Inflammatory macrophage treated with lipopolysaccharide for 1 hour (primary cell): ENCODE measurements around the gene RPS28.
"Not testable (repeated sequence)": the region's sequence is repeated elsewhere in the genome, so short reads cannot be mapped to it uniquely, and the experiment has no call there.

Source experiments
- DNase-seq, 2 donors: peaks; one replicate each; pipeline ENCODE4 v3.0.0-alpha.2; 2020 to 2022

The RPS28 gene

GRCh38 chr19:8321986-8322637 lies 816 bp downstream of the RPS28 start:
- no peak for DNase-seq

GRCh38 chr19:8322638-8322997 lies 1.3 kb downstream of the RPS28 start:
- DNase-seq, result no peak

DNA sequence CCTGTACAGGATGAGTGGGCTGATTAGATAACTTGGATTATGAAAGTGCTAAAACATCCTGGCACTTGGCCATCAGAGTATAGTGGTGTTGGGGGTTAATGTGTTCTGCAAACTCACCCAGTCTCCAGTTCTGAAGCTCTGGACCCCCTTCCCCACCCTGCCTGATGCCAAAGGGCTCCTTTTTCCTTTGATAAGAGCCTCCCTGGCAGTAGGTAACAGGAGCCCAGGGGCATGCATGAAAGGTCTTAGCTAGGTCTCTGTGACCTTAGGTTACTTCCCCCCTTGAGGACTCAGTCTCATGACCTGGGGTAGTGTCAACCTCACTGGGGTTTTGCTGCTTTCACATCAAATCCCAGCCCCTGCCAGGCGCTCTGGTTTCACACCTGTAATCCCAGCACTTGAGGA lies 2.5 kb downstream of the RPS28 start:
- DNase-seq, result no peak

- DNase-seq, result peak in 1 of 2 donors; percentile 46
Measured at GRCh38 chr19:8324186-8325050, 3.1 kb downstream of the RPS28 start.

DNA sequence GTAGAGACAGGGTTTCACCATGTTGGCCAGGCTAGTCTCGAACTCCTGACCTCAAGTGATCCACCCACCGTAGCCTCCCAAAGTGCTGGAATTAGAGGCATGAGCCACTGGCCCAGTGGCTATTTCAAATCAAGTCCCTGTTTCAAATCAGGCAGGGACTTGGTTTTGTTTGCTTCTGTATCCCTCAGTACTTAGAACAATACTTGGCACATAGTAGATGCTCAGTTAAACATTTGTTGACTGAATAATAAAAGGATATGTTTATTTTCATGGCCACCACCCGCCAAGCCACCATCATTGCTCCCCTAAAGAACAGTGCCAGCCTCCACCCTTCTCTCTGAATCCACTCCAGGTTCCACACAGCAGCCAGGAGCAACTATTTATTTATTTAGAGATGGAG lies 4.2 kb downstream of the RPS28 start:
- no peak for DNase-seq

- DNase-seq, result peak; percentile 41 to 76
Measured at GRCh38 chr19:8329996-8330395, 8.7 kb downstream of the RPS28 start.

- DNase-seq, result no peak
Measured at GRCh38 chr19:8331263-8331845, 10.1 kb downstream of the RPS28 start.

DNA sequence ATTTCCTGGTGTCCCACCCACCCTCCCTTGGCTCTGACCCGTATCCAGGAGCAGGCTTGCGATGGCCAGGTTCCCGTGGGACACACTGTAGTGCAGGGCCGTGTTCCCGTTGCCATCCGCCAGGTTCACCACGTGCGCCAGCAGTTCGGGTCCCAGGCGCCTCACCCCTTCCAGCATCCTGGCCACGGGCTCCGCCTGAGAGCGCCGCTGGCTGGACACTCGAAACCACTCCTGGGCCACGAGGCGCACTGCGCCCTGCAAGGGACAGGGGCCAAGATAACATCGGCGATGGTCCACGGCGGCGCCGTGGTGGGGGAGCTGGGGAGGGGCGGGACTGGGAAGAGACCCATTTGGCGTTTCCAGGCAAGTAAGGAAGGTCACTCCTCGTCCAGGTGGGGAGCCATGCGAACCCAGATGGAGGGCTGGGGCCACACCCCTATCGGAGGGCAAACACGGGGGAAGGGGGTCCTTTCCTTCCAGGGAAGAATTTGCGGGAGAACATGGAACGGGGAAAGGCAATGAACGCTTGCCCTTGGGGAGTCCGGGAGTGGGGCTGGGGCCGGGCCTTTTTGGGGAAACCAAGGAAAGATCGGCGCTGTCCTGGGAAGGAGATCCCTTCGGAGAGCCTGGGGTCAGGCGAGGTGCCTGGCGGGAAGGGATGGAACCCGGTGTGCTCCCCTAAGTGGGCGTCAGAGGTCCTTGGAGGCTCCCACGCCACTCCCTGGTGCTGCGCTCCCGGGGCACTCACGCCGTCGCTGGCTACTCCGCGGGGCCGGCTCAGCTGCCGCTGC lies 11.9 kb downstream of the RPS28 start:
- no peak for DNase-seq

DNA sequence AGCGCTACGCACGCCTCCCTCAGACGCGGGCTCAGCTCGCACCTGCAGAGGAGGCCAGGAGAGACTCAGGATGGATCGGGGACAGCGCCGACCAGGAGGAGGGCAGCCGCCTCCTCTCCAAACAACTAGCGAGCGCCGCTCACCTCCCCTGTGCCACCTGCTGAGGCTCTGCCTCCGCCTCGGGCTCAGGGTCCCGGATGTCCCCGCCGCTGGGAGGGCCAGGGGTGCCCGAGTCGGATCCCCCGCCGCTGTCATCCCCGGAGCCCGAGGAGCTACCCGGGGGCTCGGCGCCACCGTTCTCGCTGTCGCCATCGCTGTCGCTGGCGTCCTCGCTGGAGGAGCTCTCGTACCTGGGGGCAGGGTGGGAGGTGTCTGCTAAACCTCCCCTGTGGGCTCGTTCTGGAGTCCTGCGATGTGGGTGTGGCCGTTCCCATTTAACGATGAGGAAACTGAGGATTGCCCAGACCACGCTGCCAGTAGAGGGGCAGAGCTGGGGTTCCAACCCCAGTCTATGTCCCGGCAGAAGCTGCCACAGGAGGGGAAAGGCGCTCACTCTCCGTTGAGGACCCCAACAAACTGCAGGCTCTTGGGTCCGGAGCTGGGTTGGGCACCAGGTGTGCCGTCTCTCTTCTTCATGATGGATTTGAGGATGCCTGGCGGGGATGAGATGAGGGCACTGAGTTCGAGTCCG lies 12.6 kb downstream of the RPS28 start:
- DNase-seq, result no peak

- peak; percentile 27 to 56 for DNase-seq
Measured at GRCh38 chr19:8334458-8335342, 13.4 kb downstream of the RPS28 start.

- DNase-seq, result no peak
Measured at GRCh38 chr19:8335343-8336071, 14.2 kb downstream of the RPS28 start.

DNA sequence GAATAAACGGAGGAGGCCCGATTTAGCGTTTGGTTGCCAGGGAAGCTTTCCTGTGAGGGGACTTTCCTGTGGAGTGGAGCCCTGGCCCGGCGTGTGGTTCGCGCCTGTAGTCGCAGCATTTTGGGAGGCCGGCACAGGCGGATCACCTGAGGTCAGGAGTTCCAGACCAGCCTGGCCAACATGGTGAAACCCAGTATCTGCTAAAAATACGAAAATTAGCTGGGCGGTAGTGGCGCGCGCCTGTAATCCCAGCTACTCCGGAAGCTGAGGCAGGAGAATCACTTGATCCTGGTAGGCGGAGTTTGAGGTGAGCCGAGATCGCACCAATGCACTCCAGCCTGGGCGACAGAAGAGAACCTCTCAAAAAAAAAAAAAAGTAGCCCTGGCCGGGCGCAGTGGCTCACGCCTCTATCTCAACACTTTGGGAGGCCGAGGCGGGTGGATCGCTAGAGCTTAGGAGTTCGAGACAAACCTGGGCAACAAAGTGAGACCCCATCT lies 14.8 kb downstream of the RPS28 start:
- DNase-seq, result peak in 1 of 2 donors; percentile 24

GRCh38 chr19:8336660-8337059 lies 15.4 kb downstream of the RPS28 start:
- peak in 1 of 2 donors; percentile 70 for DNase-seq

- DNase-seq, result no peak
Measured at GRCh38 chr19:8337728-8338127, 16.4 kb downstream of the RPS28 start.

DNA sequence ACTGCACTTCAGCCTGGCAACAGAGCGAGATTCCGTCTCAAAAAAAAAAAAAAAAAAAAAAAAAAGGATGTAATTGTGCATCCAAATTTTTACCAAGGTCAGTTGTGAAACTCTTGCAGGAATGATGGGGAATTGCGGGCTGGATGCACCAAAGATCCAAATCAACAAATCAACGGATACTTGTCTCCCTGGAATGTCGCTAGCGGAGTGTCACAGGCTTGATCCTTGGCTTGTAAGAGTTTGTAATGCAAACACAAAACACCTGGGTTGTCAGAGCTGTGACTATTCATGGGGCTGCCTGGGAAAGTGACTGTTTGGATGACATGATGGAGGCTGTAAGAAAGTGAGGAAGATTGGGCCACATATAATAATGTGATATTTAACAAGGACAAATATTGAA lies 17.5 kb downstream of the RPS28 start:
- no peak for DNase-seq

- DNase-seq, result no peak
Measured at GRCh38 chr19:8340341-8341096, 19.2 kb downstream of the RPS28 start.

DNA sequence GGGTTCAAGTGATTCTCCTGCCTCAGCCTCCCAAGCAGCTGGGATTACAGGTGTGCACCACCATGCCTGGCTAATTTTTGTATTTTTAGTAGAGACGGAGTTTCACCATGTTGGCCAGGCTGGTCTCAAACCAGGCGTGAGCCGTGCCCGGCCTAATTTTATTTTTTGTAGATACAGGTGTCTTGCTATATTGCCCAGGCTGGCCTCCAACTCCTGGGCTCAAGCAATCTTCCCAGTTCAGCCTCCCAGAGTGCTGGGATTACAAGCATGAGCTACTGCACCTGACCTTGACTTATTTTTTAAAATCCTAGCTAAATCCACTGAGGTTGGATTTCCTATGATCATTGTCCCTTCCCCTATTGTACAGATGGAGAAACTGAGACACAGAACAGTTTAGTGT lies 20.2 kb downstream of the RPS28 start:
- not testable (repeated sequence) for DNase-seq

- no peak for DNase-seq
Measured at GRCh38 chr19:8342316-8342683, 21.0 kb downstream of the RPS28 start.

DNA sequence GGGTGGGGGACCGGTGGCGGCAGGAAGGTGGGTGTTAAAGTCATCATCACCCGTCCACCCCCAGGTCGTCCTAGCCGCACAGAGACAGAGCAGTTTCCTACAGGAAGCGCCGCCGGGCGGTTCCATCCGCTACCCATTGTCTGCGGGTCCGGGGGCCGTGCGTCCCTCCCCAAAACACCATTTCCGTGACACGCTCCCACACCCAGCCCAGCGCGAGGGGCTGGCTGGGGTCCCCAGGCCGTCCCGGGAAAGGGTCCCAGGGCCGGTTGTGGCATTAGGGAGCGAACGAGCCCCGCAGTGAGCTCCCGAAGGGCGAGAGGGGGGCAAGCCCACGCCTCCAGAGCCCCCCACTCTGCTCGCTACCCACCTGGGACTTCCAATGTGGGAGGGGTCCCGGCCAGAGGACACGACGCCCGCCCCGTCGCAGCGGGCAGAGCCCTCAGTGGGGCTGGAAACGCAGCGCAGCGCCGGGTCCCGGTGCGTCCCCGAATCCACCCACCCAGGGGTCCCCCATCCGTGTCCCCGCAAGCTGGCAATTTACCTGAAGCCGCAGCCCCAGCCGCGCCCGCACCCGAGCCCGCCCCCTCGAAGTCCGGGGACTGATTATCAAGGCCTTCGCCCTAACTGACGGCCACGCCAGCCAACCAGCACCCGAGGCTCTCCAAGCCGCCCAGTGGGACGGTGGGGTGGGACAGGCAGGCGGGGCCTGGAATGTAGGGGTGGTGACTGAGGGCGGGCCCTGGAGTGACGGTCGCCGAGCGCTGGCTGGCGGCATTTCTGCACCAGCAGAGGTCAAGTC lies 21.6 kb downstream of the RPS28 start, which contains the start of gene KANK3:
KANK3 (minus strand) TSS at position 579 of the 799 bp plus-strand sequence. CDS start 5,434 bp downstream, outside the sequence.
- peak; percentile 95 to 97 for DNase-seq
